HG03108 (cell line): ENCODE results near the gene KRTAP4-11.
"Not testable (repeated sequence)": the region's sequence is repeated elsewhere in the genome, so short reads cannot be mapped to it uniquely, and the experiment has no call there.

Experiments
- ATAC-seq: cut with Tn5 transposase; IDR thresholded peaks from one replicate; pipeline ENCODE4 v1.9.1; 2021; ENCODE audit warnings: moderate library complexity; ENCODE audit not compliant: unreplicated experiment

KRTAP4-11 gene

DNA sequence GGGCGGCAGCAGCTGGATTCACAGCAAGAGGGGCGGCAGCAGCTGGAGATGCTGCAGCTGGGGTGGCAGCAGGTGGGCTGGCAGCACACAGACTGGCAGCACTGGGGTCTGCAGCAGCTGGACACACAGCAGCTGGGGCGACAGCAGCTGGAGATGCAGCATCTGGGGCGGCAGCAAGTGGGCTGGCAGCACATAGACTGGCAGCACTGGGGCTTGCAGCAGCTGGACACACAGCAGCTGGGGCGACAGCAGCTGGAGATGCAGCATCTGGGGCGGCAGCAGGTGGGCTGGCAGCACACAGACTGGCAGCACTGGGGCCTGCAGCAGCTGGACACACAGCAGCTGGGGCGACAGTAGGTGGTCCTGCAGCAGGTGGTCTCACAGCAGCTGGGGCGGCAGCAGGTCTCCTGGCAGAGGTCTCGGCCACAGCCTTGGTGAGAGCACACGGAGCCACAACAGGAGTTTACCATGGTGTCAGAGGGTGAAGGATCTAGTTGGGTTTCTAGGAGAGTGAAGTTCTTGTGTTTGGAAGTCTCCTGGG, at the start of gene KRTAP4-11:
KRTAP4-11 (minus strand) TSS at position 528 of the 541 bp plus-strand sequence; CDS start at position 470, 58 bp downstream.
- ATAC-seq, result not testable (repeated sequence)

DNA sequence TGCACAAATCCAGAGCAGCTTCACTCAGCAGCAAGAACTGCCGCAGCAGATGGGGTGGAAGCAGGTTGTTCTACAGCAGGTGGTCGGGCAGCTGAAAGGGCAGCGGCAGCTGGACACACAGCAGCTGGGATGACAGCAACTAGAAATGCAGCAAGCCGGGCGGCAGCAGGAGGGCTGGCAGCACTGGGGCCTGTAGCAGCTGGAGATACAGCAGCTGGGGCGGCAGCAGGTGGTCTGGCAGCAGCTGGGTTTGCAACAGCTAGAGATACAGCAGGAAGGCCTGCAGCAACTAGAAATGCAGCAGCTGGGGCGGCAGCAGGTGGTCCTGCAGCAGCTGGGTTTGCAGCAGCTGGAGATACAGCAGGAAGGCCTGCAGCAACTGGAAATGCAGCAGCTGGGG, 49.4 kb upstream of the KRTAP4-11 start:
- no peak for ATAC-seq

DNA sequence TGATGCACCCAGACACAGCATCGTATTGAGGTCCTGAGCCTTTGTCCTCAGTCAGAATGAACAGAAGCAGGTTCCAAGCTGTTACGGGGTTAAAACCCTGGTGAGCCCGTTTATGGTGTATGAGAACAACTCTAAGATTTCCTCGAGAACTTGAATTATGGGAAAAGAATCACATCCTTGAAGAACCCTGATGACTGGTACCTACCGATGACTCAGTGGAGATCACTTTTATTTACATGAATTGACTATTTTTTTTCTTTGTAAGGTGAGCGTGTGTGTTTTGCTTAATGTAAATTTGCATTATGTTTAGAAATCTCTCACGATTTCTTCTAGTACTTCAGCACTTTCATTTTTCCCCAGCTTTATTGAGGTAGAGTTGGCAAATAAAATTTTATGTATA, 45.7 kb upstream of the KRTAP4-11 start:
- ATAC-seq, result no peak

DNA sequence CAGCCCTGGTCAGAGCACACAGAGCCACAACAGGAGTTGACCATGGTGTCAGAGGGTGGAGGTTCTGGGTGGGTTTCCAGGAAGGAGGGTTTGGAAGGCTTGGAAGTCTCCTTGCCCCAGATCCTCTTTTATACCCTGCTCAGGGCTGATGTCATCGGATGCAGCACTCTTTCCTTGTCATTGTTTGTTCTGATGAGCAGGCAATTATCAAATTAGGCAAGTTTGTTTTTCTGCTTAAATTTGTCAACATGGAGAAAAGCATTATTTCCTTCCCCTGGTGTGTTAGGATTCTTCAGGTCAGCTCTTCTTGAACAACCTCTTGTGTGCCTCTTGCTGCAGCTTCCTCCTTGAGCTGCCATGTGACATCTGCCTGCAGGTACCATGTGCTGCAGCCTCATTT, 42.5 kb upstream of the KRTAP4-11 start, which contains the start of gene KRTAP4-4:
KRTAP4-4 (minus strand) TSS at position 101 of the 400 bp plus-strand sequence; CDS start at position 44, 57 bp downstream.
- ATAC-seq, result no peak

DNA sequence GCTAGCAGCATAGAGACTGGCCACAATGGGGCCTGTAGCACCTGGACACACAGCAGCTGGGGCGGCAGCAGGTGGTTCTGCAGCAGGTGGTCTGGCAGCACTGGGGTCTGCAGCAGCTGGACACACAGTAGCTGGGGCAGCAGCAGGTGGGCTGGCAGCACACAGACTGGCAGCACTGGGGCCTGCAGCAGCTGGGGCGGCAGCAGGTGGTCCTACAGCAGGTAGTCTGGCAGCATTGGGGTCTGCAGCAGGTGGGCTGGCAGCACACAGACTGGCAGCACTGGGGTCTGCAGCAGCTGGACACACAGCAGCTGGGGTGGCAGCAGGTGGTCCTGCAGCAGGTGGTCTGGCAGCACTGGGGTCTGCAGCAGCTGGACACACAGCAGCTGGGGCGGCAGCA, 42.0 kb upstream of the KRTAP4-11 start:
- ATAC-seq, result not testable (repeated sequence)

DNA sequence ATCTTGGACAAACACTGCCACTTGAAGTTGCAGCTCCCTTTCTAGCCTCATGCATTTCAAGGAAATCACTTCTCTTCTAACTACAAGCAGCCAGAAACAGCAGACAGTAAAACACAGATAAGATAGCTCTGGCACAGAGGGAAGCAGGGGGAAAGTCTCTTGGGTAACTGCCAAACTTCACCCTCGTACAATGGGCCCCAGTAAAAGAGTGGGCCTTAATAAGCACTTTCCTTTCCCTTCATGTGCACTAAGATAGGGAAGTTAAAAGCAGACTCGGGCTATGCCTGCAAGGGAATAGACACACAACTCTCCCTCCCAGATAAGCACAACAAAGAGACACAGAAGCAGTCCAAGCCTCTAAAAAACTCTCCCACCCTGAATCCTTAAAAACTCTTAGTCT, 35.7 kb upstream of the KRTAP4-11 start:
- ATAC-seq, result no peak

DNA sequence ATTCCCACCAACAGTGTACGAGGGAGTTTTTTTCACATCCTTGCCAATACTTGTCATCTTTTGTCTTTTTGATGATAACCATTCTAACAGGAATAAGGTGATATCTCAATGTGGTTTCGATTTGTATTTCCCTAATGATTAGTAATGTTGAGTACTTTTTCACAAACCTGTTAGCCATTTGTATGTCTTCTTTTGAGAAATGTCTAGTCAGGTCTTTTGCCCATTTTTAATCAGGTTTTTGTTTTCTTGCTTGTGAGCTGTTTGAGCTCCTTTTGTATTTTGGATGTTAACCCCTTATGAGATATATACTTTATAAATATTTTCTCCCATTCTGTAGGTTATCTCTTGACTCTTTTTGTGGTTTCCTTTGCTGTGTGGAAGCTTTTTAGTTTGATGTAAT, 33.4 kb upstream of the KRTAP4-11 start:
- no peak for ATAC-seq

DNA sequence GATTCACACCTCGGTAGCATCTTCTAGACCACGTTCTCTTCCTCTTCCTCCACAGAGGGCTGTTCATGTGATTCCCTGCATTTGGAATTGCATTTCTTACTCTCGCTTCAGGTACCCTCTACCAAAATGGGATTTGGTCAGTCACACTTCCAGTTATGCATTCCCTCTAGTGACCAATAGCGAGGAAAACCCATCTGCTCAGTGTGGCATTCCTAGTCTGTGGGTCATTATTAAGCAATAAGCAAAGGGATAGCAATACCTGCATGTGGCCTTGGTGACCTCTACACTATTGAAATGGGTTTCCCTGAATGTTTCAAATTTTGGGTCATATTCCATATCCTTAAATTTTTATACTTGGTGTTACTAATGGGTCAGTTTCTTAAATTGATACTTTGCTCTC, 31.9 kb upstream of the KRTAP4-11 start:
- ATAC-seq, result no peak

DNA sequence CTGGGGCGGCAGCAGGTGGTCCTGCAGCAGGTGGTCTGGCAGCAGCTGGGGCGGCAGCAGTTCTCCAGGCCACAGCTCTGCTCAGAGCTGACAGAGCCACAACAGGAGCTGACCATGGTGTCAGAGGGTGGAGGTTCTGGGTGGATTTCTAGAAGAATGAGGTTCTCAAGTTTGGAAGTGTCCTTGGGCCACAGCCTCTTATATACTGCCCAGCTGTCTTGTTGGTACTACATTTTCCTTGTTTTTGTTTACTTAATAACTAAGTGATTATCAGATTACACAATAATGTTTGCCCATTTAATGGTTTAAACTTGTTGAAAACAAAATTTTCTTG, 31.4 kb upstream of the KRTAP4-11 start, which contains the start of gene KRTAP4-5:
KRTAP4-5 (minus strand) TSS at position 174 of the 334 bp plus-strand sequence; CDS start at position 116, 58 bp downstream.
- no peak for ATAC-seq

DNA sequence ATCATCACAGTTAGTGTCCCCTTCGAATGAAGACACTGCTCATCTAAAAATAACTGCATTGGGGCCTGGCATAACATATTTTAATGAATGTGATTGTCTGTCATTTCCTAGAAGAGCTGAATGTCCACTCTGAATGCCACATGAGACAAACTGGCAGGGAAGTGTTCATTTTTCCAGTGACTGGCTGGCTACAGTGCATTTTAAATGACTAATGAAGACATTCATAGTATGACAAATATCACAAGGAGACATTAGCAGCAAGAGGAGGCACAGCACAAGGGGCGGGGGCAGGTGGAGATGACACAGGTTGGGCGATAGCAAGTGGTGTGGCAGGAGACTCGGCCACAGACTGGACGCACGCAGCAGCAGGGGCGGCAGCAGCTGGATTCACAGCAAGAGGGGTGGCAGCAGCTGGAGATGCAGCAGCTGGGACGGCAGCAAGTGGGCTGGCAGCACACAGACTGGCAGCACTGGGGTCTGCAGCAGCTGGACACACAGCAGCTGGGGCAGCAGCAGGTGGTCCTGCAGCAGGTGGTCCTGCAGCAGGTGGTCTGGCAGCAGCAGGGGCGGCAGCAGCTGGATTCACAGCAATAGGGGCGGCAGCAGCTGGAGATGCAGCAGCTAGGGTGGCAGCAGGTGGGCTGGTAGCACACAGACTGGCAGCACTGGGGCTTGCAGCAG, 30.9 kb upstream of the KRTAP4-11 start:
- not testable (repeated sequence) for ATAC-seq

DNA sequence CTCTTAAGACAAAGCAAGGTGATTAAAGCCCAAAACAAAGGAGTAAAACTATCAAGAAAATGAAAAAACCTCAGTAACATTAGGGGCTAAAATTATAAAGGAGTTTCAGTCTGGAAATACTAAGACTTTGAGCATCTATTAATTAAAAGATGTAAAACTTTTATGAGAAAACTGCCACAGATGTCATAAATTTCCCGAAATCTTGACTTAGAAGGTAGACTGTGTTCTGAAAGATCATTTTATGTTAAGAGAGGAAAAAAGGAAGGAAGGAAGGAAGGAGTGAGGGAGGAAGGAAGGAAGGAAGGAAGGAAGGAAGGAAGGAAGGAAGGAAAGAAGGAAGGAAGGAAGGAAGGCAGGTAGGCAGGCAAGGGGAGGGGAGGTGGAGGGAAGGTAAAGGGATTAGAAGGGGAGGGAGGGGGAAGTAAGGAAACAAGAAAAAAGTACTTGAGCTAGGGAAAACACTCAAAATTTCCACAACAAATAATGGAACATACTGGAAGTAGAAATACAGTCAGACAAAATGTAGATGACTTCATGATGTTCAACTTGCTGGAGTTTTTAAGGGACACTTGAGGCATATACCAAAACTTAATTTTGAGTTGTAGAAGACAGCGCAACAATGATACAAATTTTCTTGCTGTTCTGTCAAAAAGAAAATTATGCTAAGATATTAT, 29.5 kb upstream of the KRTAP4-11 start:
- no peak for ATAC-seq

DNA sequence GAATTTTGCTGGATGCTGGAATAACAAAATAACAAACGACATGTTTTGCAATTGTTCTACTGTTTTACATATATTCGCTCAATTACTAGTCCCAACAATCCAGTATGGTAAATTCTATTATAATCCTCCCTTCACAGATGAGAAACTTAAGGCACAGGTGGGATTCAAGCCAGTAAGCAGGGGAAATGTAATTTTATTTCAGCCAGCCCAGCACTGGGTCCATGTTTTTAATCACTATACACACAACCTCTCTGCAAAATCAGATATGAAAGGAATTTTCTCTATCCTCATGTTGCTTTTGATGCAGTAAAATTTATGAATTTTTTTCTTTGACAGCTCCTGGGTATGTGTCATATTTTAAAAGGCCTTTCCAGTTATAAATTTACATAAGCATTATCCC, 27.1 kb upstream of the KRTAP4-11 start:
- ATAC-seq, result no peak

DNA sequence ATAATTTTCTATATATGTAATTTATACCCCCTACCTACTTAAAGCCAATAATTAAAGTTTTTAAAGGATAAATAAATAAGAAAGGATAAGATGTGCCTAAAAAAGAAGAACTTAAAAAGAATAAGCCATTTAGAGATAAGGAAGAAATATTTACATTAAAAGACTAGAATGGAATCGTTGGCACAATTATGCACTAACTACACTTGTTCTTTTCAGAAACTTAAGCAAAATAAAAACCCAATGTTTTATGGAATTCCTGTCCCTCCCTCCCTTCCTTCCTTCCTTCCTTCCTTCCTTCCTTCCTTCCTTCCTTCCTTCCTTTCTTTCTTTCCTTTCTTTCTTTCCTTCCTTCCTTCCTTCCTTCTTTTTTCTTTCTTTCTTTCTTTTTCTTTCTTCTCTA, 26.7 kb upstream of the KRTAP4-11 start:
- ATAC-seq, result no peak

DNA sequence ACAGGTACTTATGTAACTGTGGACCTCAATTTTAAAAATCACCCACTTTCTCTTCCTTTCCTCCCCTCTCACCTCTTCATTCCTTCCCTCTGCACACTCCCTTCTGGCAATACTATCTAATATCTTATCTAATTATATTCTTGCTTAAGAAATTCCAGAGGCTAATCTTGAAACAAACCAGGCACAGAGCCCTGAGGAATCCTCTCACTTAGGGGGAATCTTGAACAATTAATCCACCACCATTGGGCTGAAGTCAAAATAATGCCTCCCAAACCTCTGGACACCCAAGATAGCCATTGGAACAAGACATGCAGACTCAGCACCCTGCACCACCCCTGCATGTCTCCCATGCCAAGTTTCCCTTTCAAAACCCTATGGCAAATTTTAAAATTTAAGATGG, 23.2 kb upstream of the KRTAP4-11 start:
- ATAC-seq, result no peak

DNA sequence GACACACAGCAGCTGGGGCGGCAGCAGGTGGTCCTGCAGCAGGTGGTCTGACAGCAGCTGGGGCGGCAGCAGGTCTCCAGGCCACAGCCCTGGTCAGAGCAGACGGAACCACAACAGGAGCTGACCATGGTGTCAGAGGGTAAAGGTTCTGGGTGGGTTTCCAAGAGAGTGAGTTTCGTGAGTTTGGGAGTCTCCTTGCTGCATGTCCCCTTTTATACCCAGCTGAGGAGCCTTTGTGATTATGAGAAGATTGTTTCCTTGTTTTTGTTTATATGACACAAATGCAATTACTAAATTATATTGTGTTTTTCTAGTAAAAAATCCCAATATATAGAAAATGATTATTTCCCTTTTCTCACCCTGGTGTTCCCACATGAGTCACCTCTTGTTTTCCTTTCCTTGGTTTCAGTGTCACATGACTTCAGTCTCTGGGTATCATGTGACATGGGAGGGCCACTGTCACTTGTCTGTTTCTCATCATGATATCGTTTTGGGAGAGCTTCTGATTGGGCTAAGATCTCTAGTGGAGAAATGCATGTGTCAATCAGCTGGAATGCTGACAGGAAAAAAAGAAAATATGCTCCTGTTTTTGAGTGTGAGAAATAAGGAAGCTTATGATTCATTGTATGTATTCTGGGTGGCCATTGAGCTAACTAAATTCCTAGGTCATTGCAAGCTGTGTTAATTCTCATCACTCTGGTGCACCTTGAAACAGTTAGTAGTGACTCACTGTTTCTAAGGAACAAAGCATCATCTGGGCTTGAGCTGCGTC, 22.4 kb upstream of the KRTAP4-11 start, which contains the start of gene KRTAP4-6:
KRTAP4-6 (minus strand) TSS at position 185 of the 772 bp plus-strand sequence; CDS start at position 128, 57 bp downstream.
- no peak for ATAC-seq

DNA sequence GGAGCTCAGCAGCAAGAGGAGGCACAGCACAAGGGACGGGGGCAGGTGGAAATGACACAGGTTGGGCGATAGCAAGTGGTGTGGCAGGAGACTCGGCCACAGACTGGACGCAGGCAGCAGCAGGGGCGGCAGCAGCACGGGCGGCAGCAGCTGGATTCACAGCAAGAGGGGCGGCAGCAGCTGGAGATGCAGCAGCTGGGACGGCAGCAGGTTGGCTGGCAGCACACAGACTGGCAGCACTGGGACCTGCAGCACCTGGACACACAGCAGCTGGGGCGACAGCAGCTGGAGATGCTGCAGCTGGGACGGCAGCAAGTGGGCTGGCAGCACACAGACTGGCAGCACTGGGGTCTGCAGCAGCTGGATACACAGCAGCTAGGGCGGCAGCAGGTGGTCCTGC, 21.7 kb upstream of the KRTAP4-11 start:
- not testable (repeated sequence) for ATAC-seq

DNA sequence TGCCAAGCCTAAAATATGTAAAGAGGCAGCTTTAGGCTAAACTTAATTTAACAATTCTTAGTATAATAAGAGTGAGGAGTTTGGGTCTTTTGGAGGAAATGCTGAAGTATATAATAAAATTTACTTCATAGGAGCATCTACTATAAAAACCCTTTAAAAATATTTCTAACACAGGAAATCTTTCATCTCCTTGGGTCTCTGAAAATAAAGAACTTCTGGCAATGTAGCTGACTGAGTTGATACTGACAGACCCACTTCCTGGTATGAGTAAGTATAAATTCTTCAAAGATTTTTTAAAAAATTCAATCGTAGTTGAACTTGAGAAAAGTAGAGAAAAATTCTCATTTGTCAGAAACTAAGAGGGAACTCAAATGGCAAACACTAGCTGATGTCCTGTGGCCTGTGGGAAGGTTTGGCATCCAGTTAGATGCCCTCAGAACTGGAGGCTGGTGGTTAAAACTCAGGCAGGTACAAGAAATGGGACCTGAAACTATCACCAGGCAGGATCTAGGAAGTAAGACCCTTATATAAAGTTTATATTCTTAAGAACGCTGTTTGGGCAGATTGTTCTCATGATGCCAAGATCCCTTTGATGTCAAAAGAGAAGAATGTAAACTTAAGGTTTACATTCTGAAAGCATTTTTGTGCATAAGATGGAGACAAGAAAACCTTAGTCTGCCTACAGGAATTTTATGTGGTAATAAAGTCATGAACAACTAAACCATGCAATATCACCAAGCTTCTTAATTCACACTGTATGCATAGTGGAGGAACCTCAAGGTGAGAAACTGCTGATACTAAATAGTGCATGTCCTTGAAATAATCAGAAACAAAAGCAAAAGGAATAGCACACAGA, 15.9 kb upstream of the KRTAP4-11 start:
- ATAC-seq, result no peak

DNA sequence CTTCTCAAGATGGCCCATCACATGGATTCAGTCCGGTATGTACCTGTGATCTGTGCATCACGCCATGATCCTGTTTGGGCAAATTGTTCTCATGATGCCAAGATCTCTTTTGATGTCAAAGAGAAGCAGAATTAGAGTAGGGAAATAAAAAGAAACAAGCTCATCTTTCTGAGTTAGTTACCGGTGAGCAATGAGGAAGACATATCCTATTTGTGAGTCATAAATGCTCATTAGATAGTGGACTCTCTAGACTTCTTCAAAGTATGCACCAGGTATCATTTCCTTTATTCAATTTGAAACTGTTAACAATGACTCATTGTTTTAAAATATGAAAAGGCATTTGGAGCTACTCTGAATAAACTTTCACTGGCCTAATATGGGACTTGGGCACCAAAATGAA, 13.8 kb upstream of the KRTAP4-11 start:
- no peak for ATAC-seq

DNA sequence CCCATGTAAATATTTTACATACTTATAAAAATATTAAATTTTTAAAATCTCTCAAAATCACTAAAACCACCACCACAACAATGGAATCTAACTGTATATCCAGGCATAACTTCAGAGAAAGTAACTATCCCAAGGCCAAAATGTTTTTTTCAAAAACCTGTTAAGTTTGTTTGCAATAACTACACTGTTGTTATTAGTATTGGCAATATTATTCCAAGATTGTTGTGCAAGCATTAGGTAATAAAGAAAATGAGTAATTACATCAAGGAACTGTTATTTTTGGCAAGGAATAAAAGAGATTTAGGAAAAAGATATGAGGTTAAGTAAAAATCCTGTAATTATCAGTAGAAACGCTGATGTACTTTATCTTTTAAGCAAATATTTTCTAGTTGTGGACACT, 9.2 kb upstream of the KRTAP4-11 start:
- ATAC-seq, result no peak

DNA sequence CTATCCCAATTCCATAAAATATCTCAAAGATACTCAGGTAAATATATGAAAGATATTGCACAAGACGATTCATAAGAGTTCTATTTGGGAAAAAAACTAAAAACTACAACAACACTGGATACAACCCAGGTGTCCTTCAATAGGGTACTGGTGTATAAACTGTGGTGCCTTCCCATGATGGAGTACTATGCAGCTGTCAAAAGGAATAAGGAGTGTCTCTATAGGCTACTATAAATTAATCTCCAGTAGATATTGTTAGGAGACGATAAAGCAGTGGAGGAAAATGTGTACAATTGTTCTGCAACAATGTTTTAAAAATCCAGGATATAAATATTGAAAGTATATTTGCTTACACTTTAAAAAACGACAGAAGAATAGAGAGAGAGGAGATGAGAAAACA, 8.2 kb upstream of the KRTAP4-11 start:
- no peak for ATAC-seq
